ENCODE measurements around the gene PECR.
A peak's percentile ranks its signal among the peaks of the same experiment; 100 is the strongest.
"Not testable (repeated sequence)": the region's sequence is repeated elsewhere in the genome, so short reads cannot be mapped to it uniquely, and the experiment has no call there.

The PECR gene

GRCh38 chr2:216103213-216103612 lies 21.6 kb upstream of the PECR start:
- DNase-seq, result no peak

GRCh38 chr2:216101109-216101508 lies 19.5 kb upstream of the PECR start:
- DNase-seq, result no peak

- DNase-seq, result no peak
Measured at GRCh38 chr2:216098421-216099334, 17.1 kb upstream of the PECR start.

GRCh38 chr2:216094701-216095100 lies 13.1 kb upstream of the PECR start:
- no peak for DNase-seq

GRCh38 chr2:216092646-216093045 lies 11.0 kb upstream of the PECR start:
- DNase-seq, result no peak

- DNase-seq, result no peak
Measured at GRCh38 chr2:216090369-216090786, 8.8 kb upstream of the PECR start.

GRCh38 chr2:216086207-216086893 lies 4.7 kb upstream of the PECR start:
- no peak for DNase-seq

- no peak for DNase-seq
Measured at GRCh38 chr2:216084547-216084946, 2.9 kb upstream of the PECR start.

- peak; percentile 19 for DNase-seq
Measured at GRCh38 chr2:216083464-216084281, 2.1 kb upstream of the PECR start.

GRCh38 chr2:216082805-216083204 lies 1.2 kb upstream of the PECR start:
- no peak for DNase-seq

- DNase-seq, result no peak
Measured at GRCh38 chr2:216082117-216082711, 605 bp upstream of the PECR start.

GRCh38 chr2:216081012-216081411 lies 597 bp downstream of the PECR start:
- no peak for DNase-seq

- DNase-seq, result not testable (repeated sequence)
Measured at GRCh38 chr2:216080048-216080447, 1.6 kb downstream of the PECR start.

GRCh38 chr2:216078776-216079175 lies 2.8 kb downstream of the PECR start:
- DNase-seq, result no peak

- no peak for DNase-seq
Measured at GRCh38 chr2:216075510-216076485, 5.8 kb downstream of the PECR start.

GRCh38 chr2:216074794-216075193 lies 6.8 kb downstream of the PECR start:
- no peak for DNase-seq

GRCh38 chr2:216074380-216074779 lies 7.2 kb downstream of the PECR start:
- no peak for DNase-seq

GRCh38 chr2:216073773-216074172 lies 7.8 kb downstream of the PECR start:
- no peak for DNase-seq

- no peak for DNase-seq
Measured at GRCh38 chr2:216072473-216072872, 9.1 kb downstream of the PECR start.

GRCh38 chr2:216071111-216071851 lies 10.3 kb downstream of the PECR start:
- DNase-seq, result no peak

- DNase-seq, result no peak
Measured at GRCh38 chr2:216070195-216070594, 11.4 kb downstream of the PECR start.

Data from NCI-H187 treated with DMSO at 0.1 percent for 48 hours (cell line).